ENCODE measurements around the gene FRMD3.

FRMD3 gene

GRCh38 chr9:83406921-83407320, 131.3 kb downstream of the FRMD3 start:
- WGBS (ENCODE audit: insufficient coverage, insufficient read length), result no CpG with 5 or more reads among the region's 3 CpGs
- no peak for DNase-seq (ENCODE audit: low read depth, low spot score)
- Histone ChIP-seq H3K9me3 (ENCODE audit: control insufficient read depth, insufficient read depth, low read length) (no peaks in the 10 kb centered on the region), H3K4me3 (ENCODE audit: low read length) (no peak overlapping the region), H3K27me3 (ENCODE audit: control insufficient read depth, insufficient read depth, low read length) (no peaks in the 10 kb centered on the region), H3K36me3 (ENCODE audit: control insufficient read depth, insufficient read depth, low read length) (no peaks in the 10 kb centered on the region), H3K27ac (ENCODE audit: low read length) (no peak overlapping the region), H3K4me1 (ENCODE audit: control insufficient read depth, insufficient read depth, low read length) (0 out of 2 replicates have a peak, but pooled peaks cover 2% of the 10 kb centered on the region)

- DNase-seq (ENCODE audit: low read depth, low spot score), result no peak
- Histone ChIP-seq H3K4me1 (ENCODE audit: control insufficient read depth, insufficient read depth, low read length) (0 out of 2 replicates have a peak, but pooled peaks cover 2% of the 10 kb centered on the region), H3K27me3 (ENCODE audit: control insufficient read depth, insufficient read depth, low read length) (no peaks in the 10 kb centered on the region), H3K27ac (ENCODE audit: low read length) (no peak overlapping the region), H3K36me3 (ENCODE audit: control insufficient read depth, insufficient read depth, low read length) (no peaks in the 10 kb centered on the region), H3K4me3 (ENCODE audit: low read length) (no peak overlapping the region), H3K9me3 (ENCODE audit: control insufficient read depth, insufficient read depth, low read length) (no peaks in the 10 kb centered on the region)
- WGBS (ENCODE audit: insufficient coverage, insufficient read length), result no CpG with 5 or more reads among the region's 4 CpGs
Observed at GRCh38 chr9:83405759-83406158, 132.4 kb downstream of the FRMD3 start.

- WGBS (ENCODE audit: insufficient coverage, insufficient read length), result no CpG with 5 or more reads among the region's 10 CpGs
- DNase-seq (ENCODE audit: low read depth, low spot score), result no peak
- H3K4me1 ChIP-seq (ENCODE audit: control insufficient read depth, insufficient read depth, low read length), result 0 out of 2 replicates have a peak, but pooled peaks cover 2% of the 10 kb centered on the region
- no peak overlapping the region for H3K27ac ChIP-seq (ENCODE audit: low read length)
- H3K4me3 ChIP-seq (ENCODE audit: low read length), result no peak overlapping the region
- no peaks in the 10 kb centered on the region for H3K36me3 ChIP-seq (ENCODE audit: control insufficient read depth, insufficient read depth, low read length)
- H3K27me3 ChIP-seq (ENCODE audit: control insufficient read depth, insufficient read depth, low read length), result no peaks in the 10 kb centered on the region
- no peaks in the 10 kb centered on the region for H3K9me3 ChIP-seq (ENCODE audit: control insufficient read depth, insufficient read depth, low read length)
Observed at GRCh38 chr9:83403527-83404238, 134.5 kb downstream of the FRMD3 start.

GRCh38 chr9:83401328-83401900, 136.8 kb downstream of the FRMD3 start:
- Histone ChIP-seq H3K36me3 (ENCODE audit: control insufficient read depth, insufficient read depth, low read length) (no peaks in the 10 kb centered on the region), H3K9me3 (ENCODE audit: control insufficient read depth, insufficient read depth, low read length) (no peaks in the 10 kb centered on the region), H3K4me1 (ENCODE audit: control insufficient read depth, insufficient read depth, low read length) (0 out of 2 replicates have a peak, but pooled peaks cover 2% of the 10 kb centered on the region), H3K27ac (ENCODE audit: low read length) (no peak overlapping the region), H3K27me3 (ENCODE audit: control insufficient read depth, insufficient read depth, low read length) (no peaks in the 10 kb centered on the region), H3K4me3 (ENCODE audit: low read length) (no peak overlapping the region)
- WGBS (ENCODE audit: insufficient coverage, insufficient read length), result no CpG with 5 or more reads among the region's 2 CpGs
- DNase-seq (ENCODE audit: low read depth, low spot score), result no peak

- no peaks in the 10 kb centered on the region for H3K4me1 ChIP-seq (ENCODE audit: control insufficient read depth, insufficient read depth, low read length)
- no peak overlapping the region for H3K27ac ChIP-seq (ENCODE audit: low read length)
- WGBS (ENCODE audit: insufficient coverage, insufficient read length), result no CpG with 5 or more reads among the region's 4 CpGs
- H3K36me3 ChIP-seq (ENCODE audit: control insufficient read depth, insufficient read depth, low read length), result no peaks in the 10 kb centered on the region
- DNase-seq (ENCODE audit: low read depth, low spot score), result no peak
- no peaks in the 10 kb centered on the region for H3K27me3 ChIP-seq (ENCODE audit: control insufficient read depth, insufficient read depth, low read length)
- H3K4me3 ChIP-seq (ENCODE audit: low read length), result no peak overlapping the region
- no peaks in the 10 kb centered on the region for H3K9me3 ChIP-seq (ENCODE audit: control insufficient read depth, insufficient read depth, low read length)
Observed at GRCh38 chr9:83396813-83397212, 141.4 kb downstream of the FRMD3 start.

- Histone ChIP-seq H3K4me3 (ENCODE audit: low read length) (no peak overlapping the region), H3K9me3 (ENCODE audit: control insufficient read depth, insufficient read depth, low read length) (no peaks in the 10 kb centered on the region), H3K4me1 (ENCODE audit: control insufficient read depth, insufficient read depth, low read length) (no peaks in the 10 kb centered on the region), H3K36me3 (ENCODE audit: control insufficient read depth, insufficient read depth, low read length) (no peaks in the 10 kb centered on the region), H3K27me3 (ENCODE audit: control insufficient read depth, insufficient read depth, low read length) (no peaks in the 10 kb centered on the region), H3K27ac (ENCODE audit: low read length) (no peak overlapping the region)
- no CpG with 5 or more reads among the region's 6 CpGs for WGBS (ENCODE audit: insufficient coverage, insufficient read length)
- DNase-seq (ENCODE audit: low read depth, low spot score), result no peak
Observed at GRCh38 chr9:83396342-83396741, 141.9 kb downstream of the FRMD3 start.

- Histone ChIP-seq H3K27me3 (ENCODE audit: control insufficient read depth, insufficient read depth, low read length) (no peaks in the 10 kb centered on the region), H3K4me1 (ENCODE audit: control insufficient read depth, insufficient read depth, low read length) (no peaks in the 10 kb centered on the region), H3K27ac (ENCODE audit: low read length) (no peak overlapping the region), H3K9me3 (ENCODE audit: control insufficient read depth, insufficient read depth, low read length) (no peaks in the 10 kb centered on the region), H3K36me3 (ENCODE audit: control insufficient read depth, insufficient read depth, low read length) (no peaks in the 10 kb centered on the region), H3K4me3 (ENCODE audit: low read length) (no peak overlapping the region)
- no CpG with 5 or more reads among the region's 4 CpGs for WGBS (ENCODE audit: insufficient coverage, insufficient read length)
- DNase-seq (ENCODE audit: low read depth, low spot score), result no peak
Observed at GRCh38 chr9:83392228-83392627, 146.0 kb downstream of the FRMD3 start.

GRCh38 chr9:83388346-83388745, 149.9 kb downstream of the FRMD3 start:
- no peak overlapping the region for H3K27ac ChIP-seq (ENCODE audit: low read length)
- H3K4me1 ChIP-seq (ENCODE audit: control insufficient read depth, insufficient read depth, low read length), result no peaks in the 10 kb centered on the region

GRCh38 chr9:83387401-83388185, 150.6 kb downstream of the FRMD3 start:
- H3K4me3 ChIP-seq (ENCODE audit: low read length), result no peak overlapping the region
- no peak for DNase-seq (ENCODE audit: low read depth, low spot score)
- H3K27me3 ChIP-seq (ENCODE audit: control insufficient read depth, insufficient read depth, low read length), result no peaks in the 10 kb centered on the region
- H3K36me3 ChIP-seq (ENCODE audit: control insufficient read depth, insufficient read depth, low read length), result no peaks in the 10 kb centered on the region
- no peaks in the 10 kb centered on the region for H3K9me3 ChIP-seq (ENCODE audit: control insufficient read depth, insufficient read depth, low read length)
- no peak overlapping the region for H3K27ac ChIP-seq (ENCODE audit: low read length)
- no CpG with 5 or more reads among the region's 7 CpGs for WGBS (ENCODE audit: insufficient coverage, insufficient read length)
- no peaks in the 10 kb centered on the region for H3K4me1 ChIP-seq (ENCODE audit: control insufficient read depth, insufficient read depth, low read length)

More at GRCh38 chr9:83388346-83388745, 149.9 kb downstream of the FRMD3 start:
- WGBS (ENCODE audit: insufficient coverage, insufficient read length), result no CpG with 5 or more reads among the region's 1 CpG
- no peaks in the 10 kb centered on the region for H3K36me3 ChIP-seq (ENCODE audit: control insufficient read depth, insufficient read depth, low read length)
- H3K9me3 ChIP-seq (ENCODE audit: control insufficient read depth, insufficient read depth, low read length), result no peaks in the 10 kb centered on the region
- DNase-seq (ENCODE audit: low read depth, low spot score), result no peak
- H3K4me3 ChIP-seq (ENCODE audit: low read length), result no peak overlapping the region
- no peaks in the 10 kb centered on the region for H3K27me3 ChIP-seq (ENCODE audit: control insufficient read depth, insufficient read depth, low read length)

- Histone ChIP-seq H3K27me3 (ENCODE audit: control insufficient read depth, insufficient read depth, low read length) (no peaks in the 10 kb centered on the region), H3K9me3 (ENCODE audit: control insufficient read depth, insufficient read depth, low read length) (no peaks in the 10 kb centered on the region), H3K4me1 (ENCODE audit: control insufficient read depth, insufficient read depth, low read length) (no peaks in the 10 kb centered on the region), H3K4me3 (ENCODE audit: low read length) (no peak overlapping the region), H3K36me3 (ENCODE audit: control insufficient read depth, insufficient read depth, low read length) (no peaks in the 10 kb centered on the region), H3K27ac (ENCODE audit: low read length) (no peak overlapping the region)
- no peak for DNase-seq (ENCODE audit: low read depth, low spot score)
- no CpG with 5 or more reads among the region's 2 CpGs for WGBS (ENCODE audit: insufficient coverage, insufficient read length)
Observed at GRCh38 chr9:83385317-83385716, 152.9 kb downstream of the FRMD3 start.

Measured in iPS DF 6.9 (cell line).